ENCODE data around the gene CNIH3.

The CNIH3 gene

DNA sequence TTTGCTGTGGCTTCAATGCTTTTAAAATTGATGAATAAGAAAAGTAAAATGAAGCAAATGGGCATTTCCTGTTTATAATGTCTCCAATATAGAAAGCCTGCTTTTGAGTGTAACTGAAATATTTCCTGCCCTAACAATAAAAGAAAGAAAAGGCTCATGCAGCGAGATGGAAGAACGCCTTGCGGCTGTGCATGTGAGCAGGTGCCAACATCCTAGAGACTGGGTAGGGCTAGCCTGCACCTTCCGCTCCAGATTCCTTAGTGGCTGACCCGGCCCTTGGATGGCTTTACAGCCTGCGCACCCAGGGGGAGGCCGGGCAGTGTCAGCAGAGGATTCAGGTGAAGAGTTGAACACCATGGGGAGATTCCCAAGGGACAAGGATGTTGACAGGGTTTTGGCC, 21.8 kb downstream of the CNIH3 start:
- in situ Hi-C loops (cut with HindIII; ENCODE audit: low sequenced_read_pairs) = no loop called here
- TF ChIP-seq, protein P1, sequence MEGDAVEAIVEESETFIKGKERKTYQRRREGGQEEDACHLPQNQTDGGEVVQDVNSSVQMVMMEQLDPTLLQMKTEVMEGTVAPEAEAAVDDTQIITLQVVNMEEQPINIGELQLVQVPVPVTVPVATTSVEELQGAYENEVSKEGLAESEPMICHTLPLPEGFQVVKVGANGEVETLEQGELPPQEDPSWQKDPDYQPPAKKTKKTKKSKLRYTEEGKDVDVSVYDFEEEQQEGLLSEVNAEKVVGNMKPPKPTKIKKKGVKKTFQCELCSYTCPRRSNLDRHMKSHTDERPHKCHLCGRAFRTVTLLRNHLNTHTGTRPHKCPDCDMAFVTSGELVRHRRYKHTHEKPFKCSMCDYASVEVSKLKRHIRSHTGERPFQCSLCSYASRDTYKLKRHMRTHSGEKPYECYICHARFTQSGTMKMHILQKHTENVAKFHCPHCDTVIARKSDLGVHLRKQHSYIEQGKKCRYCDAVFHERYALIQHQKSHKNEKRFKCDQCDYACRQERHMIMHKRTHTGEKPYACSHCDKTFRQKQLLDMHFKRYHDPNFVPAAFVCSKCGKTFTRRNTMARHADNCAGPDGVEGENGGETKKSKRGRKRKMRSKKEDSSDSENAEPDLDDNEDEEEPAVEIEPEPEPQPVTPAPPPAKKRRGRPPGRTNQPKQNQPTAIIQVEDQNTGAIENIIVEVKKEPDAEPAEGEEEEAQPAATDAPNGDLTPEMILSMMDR (IDR thresholded peaks at IDR 0.05; ENCODE audit: low read depth, low read length, missing control alignments) = no peak

DNA sequence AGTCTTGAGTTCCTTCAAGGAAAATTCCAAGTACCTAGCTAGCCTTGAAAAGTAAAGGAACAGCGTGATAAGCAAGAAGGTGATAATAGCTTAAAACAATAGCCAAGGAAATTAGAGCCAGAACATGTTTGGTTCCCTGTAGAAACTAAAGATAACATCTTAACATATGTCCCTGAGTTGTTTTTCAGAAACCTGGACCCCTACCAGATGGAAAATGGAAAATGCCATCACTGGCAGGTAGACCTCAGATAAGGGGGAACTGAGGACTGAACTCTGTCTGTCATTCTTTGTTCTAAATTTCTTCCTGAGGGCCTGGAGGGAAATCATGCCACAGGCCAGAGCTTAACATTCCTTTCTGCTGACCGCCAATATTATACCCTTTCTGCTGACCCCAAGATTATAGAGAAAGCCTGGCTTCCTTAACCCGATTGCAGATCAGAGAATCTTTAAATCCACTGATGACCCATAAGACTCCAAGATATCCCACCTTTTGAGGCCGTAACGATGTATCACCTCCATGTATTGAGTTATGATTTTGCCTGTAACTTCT, 23.4 kb downstream of the CNIH3 start:
- no peak overlapping the region for H3K4me3 ChIP-seq (ENCODE audit: low read depth, low read length)
- DNase-seq (ENCODE audit: low read depth) = no peak
- TF ChIP-seq, protein P1 (IDR thresholded peaks at IDR 0.05; ENCODE audit: low read depth, low read length, missing control alignments) = no peak
- in situ Hi-C loops (cut with HindIII; ENCODE audit: low sequenced_read_pairs) = no loop called here

More for the DNA sequence above, 21.8 kb downstream of the CNIH3 start:
- no peak overlapping the region for H3K4me3 ChIP-seq (ENCODE audit: low read depth, low read length)
- peak; percentile 54 for DNase-seq (ENCODE audit: low read depth)

DNA sequence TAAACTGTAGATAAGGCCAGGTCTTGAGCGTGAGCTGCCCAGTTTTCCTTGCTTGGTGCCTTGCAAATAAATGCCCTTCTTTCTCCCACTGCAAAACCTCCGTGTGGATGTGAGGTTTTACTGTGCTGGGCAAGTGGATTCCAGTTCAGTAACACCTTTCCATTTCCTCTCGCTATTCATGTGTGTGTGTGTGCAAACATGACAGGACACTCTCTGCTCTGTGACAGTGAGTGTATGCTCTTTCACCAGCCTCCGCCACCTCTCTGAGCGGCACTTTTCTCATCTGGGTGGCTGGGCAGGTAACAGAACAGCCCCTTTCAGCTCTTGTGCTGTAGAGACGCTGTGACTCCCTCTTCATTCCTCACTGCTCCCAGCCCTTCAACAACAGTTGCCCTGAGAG, 23.9 kb downstream of the CNIH3 start:
- no peak for DNase-seq (ENCODE audit: low read depth)
- TF ChIP-seq, protein P1 (IDR thresholded peaks at IDR 0.05; ENCODE audit: low read depth, low read length, missing control alignments) = no peak
- in situ Hi-C loops (cut with HindIII; ENCODE audit: low sequenced_read_pairs) = no loop called here
- H3K4me3 ChIP-seq (ENCODE audit: low read depth, low read length) = no peak overlapping the region

DNA sequence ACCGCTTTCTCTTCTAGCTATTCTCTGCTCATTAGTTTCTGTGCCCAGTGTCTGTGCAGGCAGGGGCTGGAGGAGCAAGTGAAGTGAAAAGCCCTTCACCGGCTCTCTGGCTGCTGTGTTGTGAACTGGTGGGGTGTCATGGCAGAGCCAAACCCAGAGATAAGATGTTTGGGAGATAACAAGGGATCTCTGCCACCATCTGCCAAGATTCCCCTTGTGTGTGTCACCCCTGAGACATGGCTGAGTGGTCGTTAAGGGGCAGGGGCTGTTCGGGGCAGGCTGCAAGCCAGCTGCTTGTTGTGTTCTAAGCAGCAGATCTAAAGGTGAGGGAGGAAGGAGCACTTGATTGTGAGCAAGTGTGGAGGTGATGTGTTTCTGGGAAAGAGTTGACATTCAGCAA, 24.5 kb downstream of the CNIH3 start:
- TF ChIP-seq, protein P1 (IDR thresholded peaks at IDR 0.05; ENCODE audit: low read depth, low read length, missing control alignments) = no peak
- in situ Hi-C loops (cut with HindIII; ENCODE audit: low sequenced_read_pairs) = no loop called here
- no peak overlapping the region for H3K4me3 ChIP-seq (ENCODE audit: low read depth, low read length)
- no peak for DNase-seq (ENCODE audit: low read depth)

DNA sequence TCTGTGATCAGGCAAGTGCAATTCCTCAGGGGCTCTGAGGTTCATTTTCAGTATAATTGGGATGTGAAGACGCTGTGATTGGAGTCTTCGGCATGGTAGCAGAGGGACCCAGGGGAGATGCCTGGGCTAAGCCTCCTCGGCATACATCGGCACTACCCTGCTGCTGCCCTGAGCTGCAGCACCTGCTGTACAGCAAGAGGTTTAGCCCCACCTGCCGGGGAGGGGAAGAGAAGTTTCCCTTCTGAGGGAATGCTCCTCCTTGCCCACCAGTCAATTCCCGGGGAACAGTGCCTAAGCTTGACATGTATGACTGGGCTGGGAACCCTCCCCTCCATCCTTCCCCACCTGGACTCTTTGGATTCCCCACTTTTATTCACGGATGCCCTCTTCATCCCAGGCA, 24.9 kb downstream of the CNIH3 start:
- TF ChIP-seq, protein P1 (IDR thresholded peaks at IDR 0.05; ENCODE audit: low read depth, low read length, missing control alignments) = peak; percentile 7
- H3K4me3 ChIP-seq (ENCODE audit: low read depth, low read length) = no peak overlapping the region
- DNase-seq (ENCODE audit: low read depth) = no peak
- in situ Hi-C loops (cut with HindIII; ENCODE audit: low sequenced_read_pairs) = no loop called here

DNA sequence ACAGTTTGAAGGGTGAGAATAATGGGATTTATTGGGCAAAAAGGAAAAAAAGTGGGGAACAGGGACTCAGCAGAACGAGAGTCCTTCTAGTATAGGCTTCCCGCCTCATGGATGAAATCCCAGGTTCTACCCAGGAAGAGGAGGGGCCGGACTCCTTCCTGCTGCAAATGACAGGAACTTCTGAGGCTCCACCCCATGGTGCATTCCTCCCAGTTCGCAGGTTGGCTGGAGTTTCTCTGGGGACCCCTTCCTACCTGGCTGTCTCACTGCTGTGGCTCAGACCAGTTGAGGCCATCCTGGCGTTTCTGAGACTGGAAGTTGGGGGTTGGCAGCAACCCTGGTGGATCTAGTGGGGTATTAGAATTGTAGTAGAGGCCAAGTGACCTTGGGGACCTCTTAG, 27.5 kb downstream of the CNIH3 start:
- H3K4me3 ChIP-seq (ENCODE audit: low read depth, low read length) = no peak overlapping the region
- DNase-seq (ENCODE audit: low read depth) = no peak
- in situ Hi-C loops (cut with HindIII; ENCODE audit: low sequenced_read_pairs) = no loop called here
- TF ChIP-seq, protein P1 (IDR thresholded peaks at IDR 0.05; ENCODE audit: low read depth, low read length, missing control alignments) = no peak

Data from astrocyte of the cerebellum (primary cell).